Measurements from ENCODE around the gene PCSK2. TPM values are rescaled to one million over a fixed set of nuclear protein-coding genes. Genes with fewer than 3 reads are reported as not detected.

The PCSK2 gene
- total and polyA plus RNA-seq, 12 donors = 0.32 to 47.6 (median 5.3) TPM

DNA sequence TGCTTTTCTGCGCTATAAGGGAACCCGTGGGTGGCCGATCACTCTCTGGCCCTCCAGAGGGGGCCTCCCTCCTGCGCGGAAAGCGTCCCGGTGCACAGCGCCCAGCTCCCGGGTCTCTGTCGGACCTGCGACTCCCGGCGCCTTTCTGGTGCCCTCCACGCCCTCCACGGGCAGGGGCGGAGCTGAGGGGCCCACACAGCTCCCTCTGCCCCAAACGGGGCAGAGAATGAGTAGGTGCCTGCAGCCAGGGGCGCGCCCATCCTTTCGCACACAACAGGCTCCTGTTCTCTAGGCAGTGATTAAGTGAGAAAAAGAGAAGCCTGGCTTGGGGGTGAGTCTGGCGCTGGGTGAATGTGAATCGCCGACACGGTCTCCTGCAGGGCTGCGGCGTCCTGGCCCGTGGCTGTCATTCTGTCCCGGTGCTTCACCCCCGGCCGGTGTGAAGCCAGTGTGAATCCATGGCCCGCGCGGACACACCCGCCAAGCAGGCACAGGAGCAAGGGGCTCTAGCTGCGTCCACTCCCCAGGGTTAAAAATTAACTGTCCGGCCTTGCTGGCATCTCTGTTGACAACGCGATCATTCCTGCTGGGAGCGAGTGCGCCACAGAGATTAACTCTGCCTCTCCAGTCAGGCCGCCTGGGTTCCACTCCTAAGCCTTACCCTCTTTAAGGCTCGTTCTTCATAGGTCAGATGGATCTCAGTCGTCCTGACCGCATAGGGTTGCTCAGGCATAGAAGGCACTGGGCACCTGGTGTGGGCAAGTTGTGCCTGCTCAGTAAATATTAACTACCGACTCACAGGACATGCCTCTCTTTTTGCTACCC is 88.8 kb downstream of the PCSK2 start:
- no peak for DNase-seq
- 8 to 25% (median 15%) methylated on average over 20 to 45 of the region's 45 CpGs for WGBS, 4 donors
- H3K4me3 ChIP-seq = no peak overlapping the region
- H3K9me3 ChIP-seq (replicated peaks in 1 of 3) = no peaks in the 10 kb centered on the region
- H3K4me1 ChIP-seq (replicated peaks in 1 of 2) = no peaks in the 10 kb centered on the region
- H3K36me3 ChIP-seq (replicated peaks in 1 of 2) = no peaks in the 10 kb centered on the region
- no peak overlapping the region for H3K27ac ChIP-seq
- intact Hi-C loops (cut with DNase I) = no loop called here
- H3K27me3 ChIP-seq = peaks cover 4% of the 10 kb centered on the region
- TF ChIP-seq POLR2A (IDR thresholded peaks at IDR 0.05) = no peak
- TF ChIP-seq, protein P1, sequence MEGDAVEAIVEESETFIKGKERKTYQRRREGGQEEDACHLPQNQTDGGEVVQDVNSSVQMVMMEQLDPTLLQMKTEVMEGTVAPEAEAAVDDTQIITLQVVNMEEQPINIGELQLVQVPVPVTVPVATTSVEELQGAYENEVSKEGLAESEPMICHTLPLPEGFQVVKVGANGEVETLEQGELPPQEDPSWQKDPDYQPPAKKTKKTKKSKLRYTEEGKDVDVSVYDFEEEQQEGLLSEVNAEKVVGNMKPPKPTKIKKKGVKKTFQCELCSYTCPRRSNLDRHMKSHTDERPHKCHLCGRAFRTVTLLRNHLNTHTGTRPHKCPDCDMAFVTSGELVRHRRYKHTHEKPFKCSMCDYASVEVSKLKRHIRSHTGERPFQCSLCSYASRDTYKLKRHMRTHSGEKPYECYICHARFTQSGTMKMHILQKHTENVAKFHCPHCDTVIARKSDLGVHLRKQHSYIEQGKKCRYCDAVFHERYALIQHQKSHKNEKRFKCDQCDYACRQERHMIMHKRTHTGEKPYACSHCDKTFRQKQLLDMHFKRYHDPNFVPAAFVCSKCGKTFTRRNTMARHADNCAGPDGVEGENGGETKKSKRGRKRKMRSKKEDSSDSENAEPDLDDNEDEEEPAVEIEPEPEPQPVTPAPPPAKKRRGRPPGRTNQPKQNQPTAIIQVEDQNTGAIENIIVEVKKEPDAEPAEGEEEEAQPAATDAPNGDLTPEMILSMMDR (IDR thresholded peaks at IDR 0.05) = no peak

DNA sequence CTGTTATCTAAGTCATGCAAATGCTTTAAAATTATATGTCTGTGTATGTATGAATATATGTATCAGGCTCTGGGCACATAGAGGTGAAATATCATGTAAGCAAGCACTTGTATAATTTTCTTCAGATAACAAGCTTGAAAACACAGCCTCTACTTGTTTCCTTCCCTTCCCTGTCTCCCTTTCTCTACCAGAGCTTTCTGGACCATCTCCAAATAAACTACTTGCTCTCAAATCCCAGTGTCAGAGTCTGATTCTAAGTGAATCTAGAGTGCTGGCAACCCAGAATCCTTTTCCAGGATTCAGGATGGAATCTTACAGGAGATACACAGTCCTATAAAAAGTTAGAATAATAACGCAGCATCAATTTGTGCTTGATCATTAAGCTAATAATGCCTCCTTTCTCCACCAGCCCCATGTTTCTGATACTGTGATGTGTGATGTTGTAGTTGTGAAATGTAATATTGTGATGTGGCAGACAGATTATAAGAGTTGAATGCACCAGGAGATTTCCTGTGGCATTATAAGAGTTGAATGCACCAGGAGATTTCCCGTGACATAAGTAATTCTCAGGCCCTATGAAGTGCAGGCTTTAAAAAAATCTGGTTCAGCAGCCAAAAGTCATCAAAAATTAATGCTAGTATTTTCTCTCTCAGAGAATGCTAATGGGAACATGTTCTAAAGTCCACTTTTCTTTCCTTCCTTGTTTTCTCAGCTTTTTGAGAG is 89.6 kb downstream of the PCSK2 start:
- 66 to 78% (median 76%) methylated on average over 2 of the region's 2 CpGs for WGBS, 4 donors
- no peak for DNase-seq
- no peak for TF ChIP-seq POLR2A (IDR thresholded peaks at IDR 0.05)
- TF ChIP-seq, protein P1 (IDR thresholded peaks at IDR 0.05) = no peak
- Histone ChIP-seq H3K9me3 (replicated peaks in 1 of 3) (no peaks in the 10 kb centered on the region), H3K27ac (no peak overlapping the region), H3K4me3 (no peak overlapping the region), H3K4me1 (replicated peaks in 1 of 2) (no peaks in the 10 kb centered on the region), H3K27me3 (peaks cover 4% of the 10 kb centered on the region), H3K36me3 (replicated peaks in 1 of 2) (no peaks in the 10 kb centered on the region)
- intact Hi-C loops (cut with DNase I) = no loop called here

DNA sequence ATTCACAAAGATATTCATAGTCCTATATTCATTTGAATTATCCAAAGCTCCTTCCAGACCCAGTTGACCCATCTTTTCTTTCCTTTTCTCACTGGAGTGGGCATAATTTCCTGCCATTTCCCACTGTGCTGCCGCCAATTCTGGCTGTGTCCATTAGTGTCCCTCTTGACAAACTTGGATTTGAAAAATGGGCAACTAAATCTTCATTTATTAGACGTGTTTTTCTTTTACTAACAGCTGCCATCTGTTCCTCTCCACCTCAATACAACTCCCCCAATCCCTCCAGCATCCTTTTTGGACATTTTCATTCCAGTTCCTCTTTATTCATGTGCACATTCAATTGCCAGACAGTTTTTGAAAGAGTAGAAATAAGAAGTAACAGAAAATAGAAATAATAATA is 90.5 kb downstream of the PCSK2 start:
- Histone ChIP-seq H3K36me3 (replicated peaks in 1 of 2) (no peaks in the 10 kb centered on the region), H3K4me1 (replicated peaks in 1 of 2) (no peaks in the 10 kb centered on the region), H3K4me3 (no peak overlapping the region), H3K27ac (no peak overlapping the region), H3K9me3 (replicated peaks in 1 of 3) (no peaks in the 10 kb centered on the region), H3K27me3 (peaks cover 4% of the 10 kb centered on the region)
- DNase-seq = no peak
- intact Hi-C loops (cut with DNase I) = no loop called here
- TF ChIP-seq POLR2A (IDR thresholded peaks at IDR 0.05) = no peak
- TF ChIP-seq, protein P1 (IDR thresholded peaks at IDR 0.05) = no peak
- WGBS, 4 donors = 33 to 44% (median 37%) methylated on average over 2 of the region's 2 CpGs

DNA sequence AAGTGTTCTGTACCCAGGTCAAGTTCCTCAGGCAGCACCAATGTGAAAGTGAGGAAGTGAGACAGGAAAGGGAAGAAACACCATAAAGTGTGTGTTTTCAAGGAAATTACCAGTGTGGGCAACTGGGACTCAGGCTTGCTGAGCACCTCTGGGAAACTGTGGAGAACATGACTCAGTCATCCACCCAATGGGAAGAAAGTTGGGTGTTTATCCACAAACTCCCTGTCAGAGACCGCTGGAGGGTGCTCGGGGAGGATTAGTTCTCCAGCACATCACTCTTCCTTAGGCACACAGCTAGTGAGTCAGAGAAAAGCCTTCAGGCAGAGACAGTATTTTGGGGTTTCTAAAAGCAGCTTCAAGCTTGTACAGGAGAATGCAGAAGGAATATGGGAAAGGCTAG is 93.6 kb downstream of the PCSK2 start:
- intact Hi-C loops (cut with DNase I) = no loop called here
- Histone ChIP-seq H3K27me3 (peaks cover under 1% of the 10 kb centered on the region), H3K27ac (no peak overlapping the region), H3K4me1 (replicated peaks in 1 of 2) (no peaks in the 10 kb centered on the region), H3K4me3 (no peak overlapping the region), H3K36me3 (replicated peaks in 1 of 2) (no peaks in the 10 kb centered on the region), H3K9me3 (replicated peaks in 1 of 3) (no peaks in the 10 kb centered on the region)
- 71 to 88% (median 83%) methylated on average over 2 of the region's 2 CpGs for WGBS, 4 donors
- no peak for DNase-seq
- TF ChIP-seq, protein P1 (IDR thresholded peaks at IDR 0.05) = no peak
- no peak for TF ChIP-seq POLR2A (IDR thresholded peaks at IDR 0.05)
